Fibroblast of the aortic adventitia (primary cell): ENCODE results near the gene CARM1. TPM values are rescaled to one million over a fixed set of nuclear protein-coding genes. Genes with fewer than 3 reads are reported as not detected.
"Not testable (repeated sequence)": the region's sequence is repeated elsewhere in the genome, so short reads cannot be mapped to it uniquely, and the experiment has no call there.

ENCODE experiments used
- DNase-seq: peaks from one replicate; pipeline ENCODE4 v3.0.0-alpha.2; 2010; ENCODE audit warnings: low read depth
- H3K4me3 ChIP-seq: 2 replicates; pipeline ENCODE4 v1.5.1; 2011; ENCODE audit warnings: low read depth, mild to moderate bottlenecking, control low read depth, low read length, moderate library complexity
- total RNA-seq: library from RNA; depleted of rRNA; stranded (reverse); fragments of >200 nt; gene quantifications from 2 replicates; pipeline ENCODE4 v1.2.3, GENCODE V29; 2012; ENCODE audit warnings: low replicate concordance
- TF ChIP-seq, protein P1 (sequence below): IDR thresholded peaks from 2 replicates; pipeline ENCODE4 v1.5.1; 2011; ENCODE audit warnings: mild to moderate bottlenecking, low read length, control low read depth, inconsistent platforms; ENCODE audit not compliant: insufficient read depth

CARM1 gene
- total RNA-seq, 1 donor, result 39.6 TPM

DNA sequence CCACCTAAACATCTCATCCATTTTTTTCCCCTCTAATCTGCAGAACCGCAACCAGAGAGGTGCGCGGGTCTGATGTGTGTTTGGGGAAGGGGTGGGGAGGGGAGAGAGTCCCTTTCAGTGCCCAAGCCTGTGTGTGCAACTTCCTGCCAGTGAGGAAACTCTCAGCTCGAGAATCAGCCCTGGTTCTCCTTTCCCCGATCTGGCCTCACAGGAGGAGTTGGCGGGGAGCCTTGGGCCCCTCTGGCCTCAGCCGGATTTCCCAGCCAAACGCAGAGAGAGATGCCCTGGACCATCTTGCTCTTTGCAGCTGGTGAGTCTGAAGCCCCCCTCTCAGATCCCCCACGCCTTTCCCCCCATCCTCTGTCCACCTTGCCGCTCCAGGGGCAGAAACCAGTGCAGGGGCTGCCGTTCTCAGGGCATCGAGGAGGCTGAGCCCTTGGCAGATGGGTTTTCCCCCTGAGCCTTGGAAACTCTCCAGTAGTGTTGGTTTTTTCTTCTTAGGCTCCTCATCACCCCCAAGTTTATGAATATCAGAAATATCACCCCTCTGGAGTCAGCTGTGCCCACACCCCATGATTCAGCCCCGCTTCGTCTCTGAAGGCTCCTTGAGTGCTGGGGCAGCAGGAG lies 23.0 kb upstream of the CARM1 start, which contains the start of gene C19orf38:
Gene C19orf38 (plus strand): TSS at position 186 of the 627 bp plus-strand sequence. CDS start 94 bp downstream, at position 280.
- no peak within 1 kb of the TSS for H3K4me3 ChIP-seq
- TF ChIP-seq, protein P1, sequence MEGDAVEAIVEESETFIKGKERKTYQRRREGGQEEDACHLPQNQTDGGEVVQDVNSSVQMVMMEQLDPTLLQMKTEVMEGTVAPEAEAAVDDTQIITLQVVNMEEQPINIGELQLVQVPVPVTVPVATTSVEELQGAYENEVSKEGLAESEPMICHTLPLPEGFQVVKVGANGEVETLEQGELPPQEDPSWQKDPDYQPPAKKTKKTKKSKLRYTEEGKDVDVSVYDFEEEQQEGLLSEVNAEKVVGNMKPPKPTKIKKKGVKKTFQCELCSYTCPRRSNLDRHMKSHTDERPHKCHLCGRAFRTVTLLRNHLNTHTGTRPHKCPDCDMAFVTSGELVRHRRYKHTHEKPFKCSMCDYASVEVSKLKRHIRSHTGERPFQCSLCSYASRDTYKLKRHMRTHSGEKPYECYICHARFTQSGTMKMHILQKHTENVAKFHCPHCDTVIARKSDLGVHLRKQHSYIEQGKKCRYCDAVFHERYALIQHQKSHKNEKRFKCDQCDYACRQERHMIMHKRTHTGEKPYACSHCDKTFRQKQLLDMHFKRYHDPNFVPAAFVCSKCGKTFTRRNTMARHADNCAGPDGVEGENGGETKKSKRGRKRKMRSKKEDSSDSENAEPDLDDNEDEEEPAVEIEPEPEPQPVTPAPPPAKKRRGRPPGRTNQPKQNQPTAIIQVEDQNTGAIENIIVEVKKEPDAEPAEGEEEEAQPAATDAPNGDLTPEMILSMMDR, result no peak
- DNase-seq, result no peak

DNA sequence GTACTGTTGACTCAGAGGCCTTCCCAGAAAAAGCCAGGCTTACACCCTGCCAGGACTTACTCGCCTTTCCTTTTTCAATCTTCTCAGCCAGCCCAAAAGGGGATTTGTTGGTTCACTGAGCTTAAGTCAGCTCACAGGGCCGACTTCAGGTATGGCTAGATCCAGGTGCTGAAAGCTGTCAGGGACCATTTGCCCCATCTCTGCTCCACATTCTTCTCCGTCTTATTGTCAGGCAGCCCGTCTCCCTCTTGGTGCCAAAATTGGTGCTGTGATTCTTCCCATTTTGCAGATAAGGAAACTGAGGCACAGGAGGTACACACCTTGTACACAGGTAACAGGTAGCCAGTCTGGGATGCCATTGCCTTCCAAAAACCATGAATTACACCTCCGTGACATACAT lies 20.7 kb upstream of the CARM1 start:
- DNase-seq, result no peak
- TF ChIP-seq, protein P1, result no peak

DNA sequence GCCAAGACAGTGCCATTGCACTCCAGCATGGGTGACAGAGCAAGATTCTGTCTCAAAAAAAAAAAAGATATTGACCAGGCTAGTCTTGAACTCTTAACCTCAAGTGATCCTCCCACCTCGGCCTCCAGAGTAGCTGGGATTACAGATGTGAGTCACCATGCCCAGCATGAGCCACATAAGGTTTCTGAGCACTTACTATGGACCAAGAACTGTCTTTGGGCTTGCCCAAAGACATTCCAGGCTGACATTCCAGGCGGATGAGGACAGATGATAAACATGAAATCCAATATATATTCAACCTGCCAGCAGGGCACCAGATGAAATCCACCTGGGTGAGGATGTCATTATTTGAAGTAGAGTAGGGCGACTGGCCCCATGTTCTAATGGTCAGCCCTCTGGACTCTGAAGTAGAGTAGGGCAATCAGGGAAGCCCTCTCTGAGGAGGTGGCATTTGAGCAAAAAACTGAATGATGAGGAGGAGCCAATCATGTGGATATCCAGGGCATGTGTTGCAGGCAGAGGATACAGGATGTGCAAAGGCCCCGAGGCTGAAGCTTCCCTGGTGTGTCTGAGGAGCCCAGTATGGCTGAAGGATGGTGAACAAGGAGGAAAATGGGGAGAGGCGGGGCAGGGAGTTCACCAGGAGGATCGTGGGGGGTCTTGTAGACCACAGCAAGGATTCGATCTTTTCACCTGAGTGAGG lies 19.1 kb upstream of the CARM1 start:
- TF ChIP-seq, protein P1, result no peak
- no peak overlapping the region for H3K4me3 ChIP-seq
- peak; percentile 53 for DNase-seq

More for the DNA sequence above, 20.7 kb upstream of the CARM1 start:
- no peak overlapping the region for H3K4me3 ChIP-seq

DNA sequence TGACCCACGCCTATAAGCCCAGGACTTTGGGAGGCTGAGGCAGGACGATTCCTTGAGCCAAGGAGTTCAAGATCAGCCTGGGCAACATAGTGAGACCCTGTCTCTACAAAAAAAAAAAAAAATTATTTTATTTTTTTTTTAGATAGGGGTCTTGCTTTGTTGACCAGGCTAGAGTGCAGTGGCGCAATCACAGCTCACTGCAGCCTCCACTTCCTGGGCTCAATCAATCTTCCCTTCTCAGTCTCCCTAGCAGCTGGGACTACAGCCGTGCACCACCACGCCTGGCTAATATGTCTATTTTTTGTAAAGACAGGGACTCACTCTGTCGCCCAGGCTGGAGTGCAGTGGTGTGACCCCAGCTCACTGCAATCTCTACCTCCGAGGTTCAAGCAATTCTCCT lies 18.4 kb upstream of the CARM1 start:
- TF ChIP-seq, protein P1, result no peak
- DNase-seq, result no peak
- no peak overlapping the region for H3K4me3 ChIP-seq

DNA sequence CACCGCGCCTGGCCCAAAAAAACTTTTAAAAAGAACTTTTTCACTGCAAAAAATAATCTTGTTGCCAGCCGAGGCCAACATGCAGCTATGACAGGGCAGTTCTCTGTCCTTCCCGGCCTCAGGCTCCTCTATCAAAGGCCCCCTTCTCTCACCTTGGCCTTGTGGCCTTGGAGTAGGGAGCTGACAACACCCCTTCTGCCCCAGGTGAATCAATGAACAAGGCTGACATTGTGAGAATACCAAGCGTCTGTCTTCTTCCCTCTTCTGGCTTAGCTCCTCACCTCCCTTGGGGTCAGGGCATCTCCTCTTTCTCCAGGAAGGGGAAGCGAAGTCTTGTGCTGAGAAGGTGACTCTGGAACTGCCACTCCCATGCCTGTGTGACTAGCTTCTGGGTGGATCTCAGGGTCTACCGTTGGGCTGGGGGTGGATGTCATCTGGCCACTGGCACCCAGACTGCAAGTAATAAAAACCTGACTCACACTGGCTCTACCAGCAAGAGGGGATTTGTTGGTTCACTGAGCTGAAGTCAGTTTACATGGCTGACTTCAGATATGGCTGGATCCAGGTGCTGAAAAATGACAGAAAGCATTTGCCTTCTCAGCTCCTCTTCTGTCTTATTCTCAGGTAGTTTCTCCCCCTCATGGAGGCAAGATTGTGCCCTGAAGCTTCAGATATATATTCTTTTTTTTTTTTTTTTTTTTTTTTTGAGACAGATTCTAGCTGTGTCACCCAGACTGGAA lies 16.8 kb upstream of the CARM1 start:
- DNase-seq, result no peak
- H3K4me3 ChIP-seq, result no peak overlapping the region
- TF ChIP-seq, protein P1, result no peak

DNA sequence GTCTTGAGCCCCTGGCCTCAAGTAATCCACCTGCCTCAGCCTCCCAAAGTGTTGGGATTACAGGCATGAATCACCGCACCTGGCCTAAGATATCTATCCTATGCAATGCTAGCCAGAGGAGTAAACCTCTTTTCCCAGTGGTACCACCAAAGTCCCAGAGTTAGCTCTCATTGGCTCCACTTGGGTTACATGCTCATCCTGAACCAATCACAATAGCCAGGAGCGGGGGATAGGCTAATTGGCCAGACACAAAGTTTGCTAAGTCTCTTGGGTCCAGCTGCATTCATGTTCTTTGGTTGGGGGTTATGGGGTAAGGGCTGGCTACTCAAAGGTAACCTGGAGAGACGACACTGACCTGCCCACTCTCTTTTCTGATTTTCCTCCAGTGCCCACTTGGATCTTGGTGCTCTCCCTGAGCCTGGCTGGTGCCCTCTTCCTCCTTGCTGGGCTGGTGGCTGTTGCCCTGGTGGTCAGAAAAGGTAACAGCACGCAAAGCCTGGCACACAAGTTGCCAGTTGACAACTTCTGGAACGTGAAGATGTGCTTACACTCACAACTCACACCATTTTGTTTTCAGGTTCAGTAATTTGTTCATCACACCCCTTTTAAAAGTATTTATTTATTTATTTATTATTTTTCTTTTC lies 15.4 kb upstream of the CARM1 start:
- no peak for DNase-seq

DNA sequence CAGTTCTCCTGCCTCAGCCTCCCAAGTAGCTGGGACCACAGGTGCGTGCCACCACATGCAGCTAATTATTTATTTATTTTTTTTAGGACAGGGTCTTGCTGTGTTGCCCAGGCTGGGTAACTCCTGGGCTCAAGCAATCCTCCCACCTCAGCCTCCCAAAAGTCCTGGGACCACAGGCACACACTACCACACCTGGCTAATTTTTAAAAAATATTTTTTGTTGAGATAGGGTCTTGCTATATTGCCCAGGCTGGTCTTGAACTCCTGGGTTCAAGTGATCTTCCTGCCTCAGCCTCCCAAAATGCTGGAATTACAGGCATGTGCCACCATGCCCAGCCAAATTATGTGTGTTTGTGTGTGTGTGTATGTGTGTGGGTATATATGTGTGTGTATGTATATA lies 14.5 kb upstream of the CARM1 start:
- not testable (repeated sequence) for H3K4me3 ChIP-seq, DNase-seq

More for the DNA sequence above, 15.4 kb upstream of the CARM1 start:
- H3K4me3 ChIP-seq, result no peak overlapping the region
- TF ChIP-seq, protein P1, result peak; percentile 55
